A673 (cell line): ENCODE data around the gene MYO5B.

ENCODE experiments used
- CTCF ChIP-seq: fragments of 300-800, 200-600 bp; sonication (generic); conservative IDR thresholded peaks from 2 replicates; pipeline ENCODE4 v1.5.1; 2017; ENCODE audit warnings: low read depth, mild to moderate bottlenecking, antibody characterized with exemption, low read length, moderate library complexity, mixed read lengths
- EZH2 ChIP-seq: fragments of 200-600 bp; sonication (generic); IDR thresholded peaks from 2 replicates; pipeline ENCODE4 v1.6.1; 2017; ENCODE audit warnings: borderline replicate concordance, low read depth, mild to moderate bottlenecking, mixed read lengths, antibody characterized with exemption, low read length; ENCODE audit not compliant: poor library complexity, severe bottlenecking

- TF ChIP-seq EZH2 (no peak), CTCF (no peak)
Observed at GRCh38 chr18:49967636-49968313, 227.2 kb downstream of the MYO5B start.
